Panc1 (cell line): ENCODE measurements around the gene FAM83G.
A peak's percentile ranks its signal among the peaks of the same experiment; 100 is the strongest.

Source experiments
- CTCF ChIP-seq: fragments of 450-650 bp; IDR thresholded peaks from 2 replicates; pipeline ENCODE4 v1.5.1; 2017; ENCODE audit warnings: mild to moderate bottlenecking
- POLR2AphosphoS5 ChIP-seq: IDR thresholded peaks from 2 replicates; pipeline ENCODE4 v1.6.1; 2012; ENCODE audit warnings: mild to moderate bottlenecking, low read depth, low read length, moderate library complexity
- REST ChIP-seq, 2 experiments: IDR thresholded peaks; 2 replicates each; pipeline ENCODE4 v1.6.1; 2011 to 2012; ENCODE audit warnings: low read depth in 2 of 2, control low read depth in 1 of 2, low read length in 1 of 2, mild to moderate bottlenecking in 1 of 2, moderate library complexity in 1 of 2; ENCODE audit not compliant: insufficient read depth in 1 of 2
- SIN3A ChIP-seq: IDR thresholded peaks from 2 replicates; pipeline ENCODE4 v1.6.1; 2012; ENCODE audit warnings: low read depth, mild to moderate bottlenecking, low read length, moderate library complexity, borderline replicate concordance; ENCODE audit not compliant: insufficient read depth
- TCF7L2 ChIP-seq: IDR thresholded peaks from 2 replicates; pipeline ENCODE4 v1.6.1; 2011; ENCODE audit warnings: mild to moderate bottlenecking, low read depth, low read length, inconsistent platforms

GRCh38 chr17:19004421-19005136, at the start of gene FAM83G:
- TF ChIP-seq CTCF (no peak), POLR2AphosphoS5 (peak; percentile 59), REST (IDR thresholded peaks at IDR 0.05; ENCODE audit: insufficient read depth in 1 of 2, low read depth in 2 of 2, low read length in 1 of 2) (no peak), TCF7L2 (no peak), SIN3A (0 out of 2 replicates have a peak, but pooled peaks have one; percentile 32)
